ENCODE measurements around the gene ZNF195.
A peak's percentile ranks its signal among the peaks of the same experiment; 100 is the strongest.
"Not testable (repeated sequence)": the region's sequence is repeated elsewhere in the genome, so short reads cannot be mapped to it uniquely, and the experiment has no call there.

Gene ZNF195

DNA sequence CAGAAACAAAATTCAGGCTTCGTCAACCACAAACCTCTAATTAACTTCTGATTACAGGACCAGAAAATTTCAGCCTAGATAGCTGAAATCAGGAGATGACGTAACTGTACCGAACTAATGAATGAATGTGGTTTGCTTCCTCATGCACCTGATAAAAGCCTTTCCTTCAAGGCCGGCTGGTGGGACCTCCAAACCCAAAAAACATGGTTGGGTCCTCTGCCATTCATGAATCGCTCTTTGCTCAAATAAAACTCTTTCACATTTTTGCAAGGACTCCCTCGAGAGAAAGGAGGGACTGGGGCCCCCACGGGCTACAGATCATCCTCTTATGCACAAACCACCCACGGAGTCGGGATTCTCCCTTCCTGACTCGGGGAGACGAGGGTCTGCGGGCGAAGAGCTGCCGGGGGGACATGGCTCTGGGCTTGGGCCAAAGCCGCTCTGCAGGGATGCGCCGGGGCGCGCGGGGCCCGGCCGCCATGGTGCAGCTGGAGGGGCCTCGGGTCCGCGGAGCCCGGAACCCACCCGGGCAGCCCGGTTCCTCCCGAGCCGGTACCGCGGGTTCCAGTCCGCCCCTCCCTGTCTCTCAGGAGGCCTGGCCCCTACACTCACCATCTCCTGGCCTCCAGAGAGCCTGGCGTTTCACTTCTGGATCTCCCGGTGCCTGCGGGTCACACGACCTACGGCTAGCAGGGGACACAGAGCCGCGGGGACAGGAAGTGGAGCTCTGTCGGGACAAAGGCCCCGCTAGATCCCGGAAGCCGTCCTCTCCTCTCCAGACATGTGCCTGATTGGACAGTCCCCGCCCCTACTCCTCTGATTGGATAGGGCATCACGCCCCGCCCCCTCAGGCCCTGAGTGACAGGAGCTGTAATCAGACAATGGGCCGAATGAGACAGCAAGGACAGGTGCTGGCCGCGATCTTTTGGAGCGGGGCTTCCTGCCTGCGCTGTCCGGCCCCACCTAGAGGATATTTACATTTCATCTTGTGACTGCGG is at the start of gene ZNF195:
Gene ZNF195, minus strand, starts transcription at position 721 of the 998 bp plus-strand sequence. Its CDS starts 106 bp downstream, at position 615.
- ATAC-seq = peak; percentile 99 to 100

GRCh38 chr11:3428076-3428475 is 49.1 kb upstream of the ZNF195 start:
- ATAC-seq = not testable (repeated sequence)

GRCh38 chr11:3426541-3426940 is 47.6 kb upstream of the ZNF195 start:
- ATAC-seq = not testable (repeated sequence)

DNA sequence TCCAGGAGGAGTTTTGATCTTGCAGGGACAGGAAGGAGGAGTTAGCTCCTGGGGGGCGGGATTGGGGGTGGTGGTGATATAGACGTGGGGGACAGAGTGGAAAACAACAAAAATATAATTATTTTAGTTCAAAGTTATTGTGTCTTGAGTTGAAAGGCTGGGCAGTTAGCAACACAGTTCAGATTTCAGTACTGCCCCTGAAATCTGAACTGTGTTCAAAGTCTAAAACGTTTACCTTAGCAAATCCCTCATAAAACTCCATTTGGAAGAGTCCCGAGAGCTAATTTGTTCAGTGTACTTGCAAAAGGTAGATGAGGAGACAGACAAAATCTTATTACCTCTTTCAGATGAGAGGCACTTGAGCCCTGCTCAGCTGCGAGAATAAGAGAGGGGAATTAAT is 45.0 kb upstream of the ZNF195 start:
- not testable (repeated sequence) for ATAC-seq

GRCh38 chr11:3423138-3423731 is 44.3 kb upstream of the ZNF195 start:
- not testable (repeated sequence) for ATAC-seq

- peak; percentile 96 to 97 for ATAC-seq
These were observed 43.6 kb upstream of the ZNF195 start for GRCh38 chr11:3422380-3423137.

- not testable (repeated sequence) for ATAC-seq
These were observed 42.8 kb upstream of the ZNF195 start for GRCh38 chr11:3421608-3422379.

DNA sequence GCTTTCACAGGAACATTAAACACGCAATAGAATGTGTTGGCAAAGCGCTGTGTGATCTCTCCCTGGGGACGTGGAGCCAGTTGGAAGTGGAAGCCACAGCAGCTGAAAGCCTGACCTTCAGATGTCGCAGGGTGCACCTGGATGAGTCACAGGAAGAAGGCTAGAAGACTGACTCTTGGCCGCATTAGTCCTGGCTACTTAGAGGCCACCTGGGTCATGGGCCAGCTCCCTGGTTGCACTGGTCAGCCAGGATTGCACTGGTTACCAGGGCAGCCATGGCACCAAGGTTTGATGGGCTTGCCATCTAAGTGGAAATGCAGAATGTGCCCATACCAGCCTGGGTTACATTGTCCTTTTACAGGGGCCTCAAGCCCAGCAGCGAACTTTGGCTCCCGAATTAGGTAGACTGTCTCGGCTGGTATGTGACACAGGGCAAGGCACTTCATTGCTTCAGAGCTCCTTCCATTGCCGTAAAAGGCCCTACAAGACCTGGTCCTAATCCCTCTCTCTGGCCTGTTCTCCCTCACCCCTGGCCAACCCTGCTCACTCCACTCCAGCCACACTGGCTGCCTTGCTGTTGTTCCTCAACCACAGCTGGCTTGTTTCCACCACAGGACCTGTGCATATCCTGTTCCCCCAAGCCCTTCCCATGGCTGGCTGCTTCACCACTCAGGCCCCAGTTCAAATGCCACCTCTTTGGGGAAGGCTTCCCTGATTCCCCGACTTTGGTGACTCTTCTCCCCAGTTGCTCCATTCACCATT is 41.5 kb upstream of the ZNF195 start:
- ATAC-seq = not testable (repeated sequence)

GRCh38 chr11:3419496-3419895 is 40.5 kb upstream of the ZNF195 start:
- not testable (repeated sequence) for ATAC-seq

DNA sequence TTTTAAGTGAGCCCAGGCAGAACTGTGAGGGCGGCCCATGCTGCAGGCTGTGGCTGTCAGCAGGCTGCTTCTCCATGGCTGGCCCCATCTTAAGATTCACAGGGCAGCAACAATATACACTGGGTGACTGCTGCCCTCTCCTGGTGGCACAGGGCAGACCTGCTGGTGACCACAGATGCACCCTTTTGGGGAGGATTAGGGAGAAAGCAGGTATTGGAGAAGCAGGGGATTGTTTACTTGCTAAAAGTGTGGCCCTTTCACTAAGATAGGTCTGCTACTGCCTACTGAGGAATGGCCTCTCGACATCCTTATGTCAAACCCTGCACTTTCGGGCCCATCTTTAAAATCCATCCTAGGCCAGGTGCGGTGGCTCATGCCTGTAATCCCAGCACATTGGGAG is 38.1 kb upstream of the ZNF195 start:
- ATAC-seq = not testable (repeated sequence)

DNA sequence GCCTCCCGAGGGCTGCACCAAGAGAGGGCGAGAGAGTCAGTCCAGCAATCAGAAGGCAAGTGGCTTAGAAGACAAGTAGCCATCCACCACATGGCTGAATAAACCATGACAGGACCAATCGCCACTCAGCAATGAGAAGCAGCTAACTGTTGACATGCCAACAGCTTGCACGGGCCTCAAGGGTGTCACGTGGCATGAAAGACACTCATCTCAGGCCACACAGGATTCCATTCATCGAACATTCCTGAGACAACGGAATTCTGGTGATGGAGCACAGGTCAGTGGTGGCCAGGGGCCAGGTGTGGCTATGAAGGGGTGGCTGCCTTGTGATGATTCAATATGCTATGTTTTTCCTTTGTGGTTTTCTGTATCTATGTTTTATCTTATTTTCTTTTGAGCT is 36.4 kb upstream of the ZNF195 start:
- not testable (repeated sequence) for ATAC-seq

GRCh38 chr11:3413666-3414065 is 34.7 kb upstream of the ZNF195 start:
- ATAC-seq = not testable (repeated sequence)

- ATAC-seq = no peak
These were observed 33.9 kb upstream of the ZNF195 start for GRCh38 chr11:3412837-3413236.

DNA sequence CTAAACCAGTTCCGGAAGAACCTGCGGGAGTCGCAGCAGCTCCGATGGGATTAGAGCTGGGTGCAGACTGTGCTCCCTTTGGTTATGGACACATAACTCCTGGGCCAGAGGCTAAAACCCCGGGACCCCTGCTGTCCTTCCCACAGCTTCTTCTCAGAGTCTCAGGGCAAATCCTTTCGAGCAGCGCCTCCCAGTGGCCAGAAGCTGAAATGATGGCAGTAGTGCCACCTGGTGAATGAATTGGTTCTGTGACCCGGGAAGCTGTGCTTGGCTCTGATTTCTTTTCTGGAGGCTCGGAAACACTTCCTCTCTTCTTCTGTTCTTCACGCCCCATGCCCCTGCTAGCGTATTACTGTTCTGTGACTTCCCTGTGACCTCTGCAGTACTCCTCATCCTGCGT is 29.8 kb upstream of the ZNF195 start:
- not testable (repeated sequence) for ATAC-seq

- not testable (repeated sequence) for ATAC-seq
These were observed 29.2 kb upstream of the ZNF195 start for GRCh38 chr11:3408058-3408605.

GRCh38 chr11:3406937-3407336 is 28.0 kb upstream of the ZNF195 start:
- ATAC-seq = not testable (repeated sequence)

GRCh38 chr11:3406223-3406875 is 27.4 kb upstream of the ZNF195 start:
- ATAC-seq = not testable (repeated sequence)

DNA sequence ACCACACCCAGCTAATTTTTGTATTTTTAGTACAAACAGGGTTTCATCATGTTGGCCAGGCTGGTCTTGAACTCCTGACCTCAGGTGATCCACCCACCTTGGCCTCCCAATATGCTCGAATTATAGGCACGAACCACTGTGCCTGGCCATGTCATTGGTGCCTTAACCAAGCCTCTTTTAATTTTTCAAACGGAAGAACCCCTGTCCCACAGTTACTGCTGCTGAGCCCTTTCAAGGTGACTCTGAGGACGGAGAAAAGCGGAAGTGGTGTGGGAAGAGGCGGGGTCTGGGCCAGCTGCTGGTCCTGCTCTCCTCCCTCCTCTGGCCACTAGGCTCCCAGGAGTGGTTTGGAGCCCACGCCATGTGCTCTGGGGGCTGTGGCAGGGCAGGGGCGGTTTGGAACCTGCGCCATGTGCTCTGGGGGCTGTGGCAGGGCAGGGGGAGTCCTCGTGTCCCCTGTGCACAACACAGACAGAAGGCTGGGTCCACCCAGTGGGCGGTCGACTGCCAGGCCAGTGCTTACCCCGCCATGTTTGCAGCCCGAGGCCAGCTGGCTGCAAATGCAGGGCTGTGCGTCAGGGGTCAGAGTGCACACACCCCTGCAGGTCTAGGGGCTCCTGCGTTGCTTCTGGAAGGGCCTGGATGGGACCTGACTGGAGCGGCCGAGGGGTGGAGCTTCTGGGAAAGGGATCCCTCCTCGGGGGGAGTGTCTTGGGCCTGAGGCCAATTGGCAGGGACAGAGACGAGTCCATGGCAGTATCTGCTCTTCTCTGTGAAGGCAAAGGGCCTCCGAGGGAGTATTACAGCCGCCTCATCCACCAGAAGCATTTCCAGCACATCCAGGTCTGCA is 25.4 kb upstream of the ZNF195 start:
- not testable (repeated sequence) for ATAC-seq

DNA sequence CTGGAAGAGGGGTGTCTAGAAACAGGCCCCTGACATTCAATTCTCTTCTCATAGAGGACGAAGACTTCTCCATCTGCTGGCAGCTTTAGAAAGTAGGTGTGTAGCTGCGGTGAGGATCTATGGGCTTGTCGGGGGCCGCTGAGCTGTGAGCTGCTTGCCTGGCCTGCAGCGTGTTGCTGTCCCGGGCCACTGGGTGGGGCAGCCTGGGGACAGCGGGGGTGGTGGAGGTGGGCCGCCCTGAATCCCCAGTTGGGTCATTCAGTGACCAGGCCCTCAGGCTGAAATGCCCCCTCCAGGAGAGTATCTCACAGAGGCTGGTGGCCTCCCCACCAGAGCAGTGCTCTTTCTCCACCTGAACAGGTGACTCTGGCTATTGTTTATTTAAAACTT is 23.9 kb upstream of the ZNF195 start:
- ATAC-seq = not testable (repeated sequence)

Measured in activated CD4-positive, CD25-positive, alpha-beta regulatory T cell treated with anti-CD3 and anti-CD28 coated beads, Interleukin-2, amount 50 U/mL, for 24 hours (primary cell).